Neural progenitor cell (in vitro differentiated cells): ENCODE results near the gene CTLA4. TPM values are rescaled to one million over a fixed set of nuclear protein-coding genes. Genes with fewer than 3 reads are reported as not detected.

Experiments used
- DNase-seq: peaks from one replicate; pipeline ENCODE4 v3.0.0-alpha.2; 2016; ENCODE audit warnings: low spot score
- H2AFZ ChIP-seq: fragments of 200-600 bp; sonication (generic); replicated peaks from 2 replicates; pipeline ENCODE4 v1.6.1; 2016; ENCODE audit warnings: antibody characterized with exemption
- H3F3A ChIP-seq: fragments of 200-600 bp; sonication (generic); 2 replicates; pipeline ENCODE4 v1.6.1; 2016; ENCODE audit warnings: antibody characterized with exemption, low read depth
- H3K27ac ChIP-seq: fragments of 200-600 bp; sonication (generic); 2 replicates; pipeline ENCODE4 v1.5.1; 2016; ENCODE audit warnings: mild to moderate bottlenecking
- H3K27me3 ChIP-seq: fragments of 200-600 bp; sonication (generic); 2 replicates; pipeline ENCODE4 v1.6.1; 2016; ENCODE audit warnings: mild to moderate bottlenecking, moderate library complexity
- H3K36me3 ChIP-seq: fragments of 200-600 bp; sonication (generic); 2 replicates; pipeline ENCODE4 v1.5.1; 2016
- H3K4me1 ChIP-seq: fragments of 200-600 bp; sonication (generic); 2 replicates; pipeline ENCODE4 v1.6.1; 2016; ENCODE audit warnings: mixed run types
- H3K4me2 ChIP-seq: fragments of 200-600 bp; sonication (generic); 2 replicates; pipeline ENCODE4 v1.6.1; 2016
- H3K4me3 ChIP-seq: fragments of 200-600 bp; sonication (generic); 2 replicates; pipeline ENCODE4 v1.5.1; 2016
- H3K79me2 ChIP-seq: fragments of 200-600 bp; sonication (generic); 2 replicates; pipeline ENCODE4 v1.6.1; 2016; ENCODE audit warnings: low read depth
- H3K9ac ChIP-seq: fragments of 200-600 bp; sonication (generic); 2 replicates; pipeline ENCODE4 v1.6.1; 2016
- H3K9me3 ChIP-seq: fragments of 200-600 bp; sonication (generic); 2 replicates; pipeline ENCODE4 v1.5.1; 2016; ENCODE audit warnings: low read depth
- H4K20me1 ChIP-seq: fragments of 200-600 bp; sonication (generic); 2 replicates; pipeline ENCODE4 v1.6.1; 2016; ENCODE audit warnings: low read depth
- H3K27ac Mint-ChIP-seq: 3 replicates; pipeline ENCODE4 v1.8.0; 2021; ENCODE audit warnings: mixed read lengths
- H3K27me3 Mint-ChIP-seq: 2 replicates; pipeline ENCODE4 v1.8.0; 2022; ENCODE audit warnings: low read depth, mild to moderate bottlenecking, inconsistent platforms, moderate library complexity, mixed read lengths; ENCODE audit not compliant: insufficient read depth
- H3K36me3 Mint-ChIP-seq: 3 replicates; pipeline ENCODE4 v1.8.0; 2021; ENCODE audit warnings: mixed read lengths
- H3K4me1 Mint-ChIP-seq: 3 replicates; pipeline ENCODE4 v1.8.0; 2021; ENCODE audit warnings: mixed read lengths
- H3K4me3 Mint-ChIP-seq: 3 replicates; pipeline ENCODE4 v1.8.0; 2021; ENCODE audit warnings: mild to moderate bottlenecking, moderate library complexity, mixed read lengths
- H3K9me3 Mint-ChIP-seq: 3 replicates; pipeline ENCODE4 v1.8.0; 2020; ENCODE audit warnings: mixed read lengths
- CTCF ChIP-seq: fragments of 200-600 bp; sonication (generic); IDR thresholded peaks from 2 replicates; pipeline ENCODE4 v1.5.1; 2017; ENCODE audit warnings: antibody characterized with exemption, mild to moderate bottlenecking
- EZH2 ChIP-seq: fragments of 200-600 bp; sonication (generic); IDR thresholded peaks from 2 replicates; pipeline ENCODE4 v1.6.1; 2017; ENCODE audit warnings: antibody characterized with exemption, mild to moderate bottlenecking, moderate library complexity
- EZH2phosphoT487 ChIP-seq: fragments of 200-600 bp; sonication (generic); IDR thresholded peaks from 2 replicates; pipeline ENCODE4 v1.6.1; 2017; ENCODE audit warnings: antibody characterized with exemption
- total RNA-seq: library from RNA; depleted of rRNA; stranded (reverse); fragments of >200 nt; gene quantifications from 2 replicates; pipeline ENCODE4 v1.2.3, GENCODE V29; 2015; ENCODE audit warnings: low replicate concordance

The CTLA4 gene
- total RNA-seq, 1 donor from 2014 or later, result not detected

GRCh38 chr2:203871371-203871983, 3.9 kb downstream of the CTLA4 start:
- no peaks in the 10 kb centered on the region for H3K9me3 Mint-ChIP-seq
- no peak for DNase-seq
- H3K27ac Mint-ChIP-seq, result no peak overlapping the region
- Histone ChIP-seq H3K9ac (no peak overlapping the region), H3K27me3 (no peaks in the 10 kb centered on the region), H3K9me3 (no peaks in the 10 kb centered on the region), H3K4me2 (no peak overlapping the region), H3K79me2 (no peaks in the 10 kb centered on the region), H4K20me1 (no peaks in the 10 kb centered on the region), H3K4me1 (no peaks in the 10 kb centered on the region), H3K4me3 (no peak overlapping the region), H2AFZ (no peak overlapping the region), H3F3A (no peaks in the 10 kb centered on the region), H3K36me3 (no peaks in the 10 kb centered on the region), H3K27ac (no peak overlapping the region)
- H3K36me3 Mint-ChIP-seq, result no peaks in the 10 kb centered on the region
- H3K27me3 Mint-ChIP-seq, result peaks cover 5% of the 10 kb centered on the region
- H3K4me3 Mint-ChIP-seq, result no peak overlapping the region
- H3K4me1 Mint-ChIP-seq, result peaks cover 16% of the 10 kb centered on the region
- TF ChIP-seq EZH2phosphoT487 (no peak), EZH2 (no peak), CTCF (no peak)

- H3K36me3 Mint-ChIP-seq, result no peaks in the 10 kb centered on the region
- H3K9me3 Mint-ChIP-seq, result no peaks in the 10 kb centered on the region
- no peak overlapping the region for H3K27ac Mint-ChIP-seq
- Histone ChIP-seq H3K27ac (no peak overlapping the region), H2AFZ (no peak overlapping the region), H3K27me3 (no peaks in the 10 kb centered on the region), H3K9me3 (no peaks in the 10 kb centered on the region), H3K4me3 (no peak overlapping the region), H4K20me1 (no peaks in the 10 kb centered on the region), H3F3A (no peaks in the 10 kb centered on the region), H3K36me3 (no peaks in the 10 kb centered on the region), H3K79me2 (no peaks in the 10 kb centered on the region), H3K4me2 (no peak overlapping the region), H3K4me1 (no peaks in the 10 kb centered on the region), H3K9ac (no peak overlapping the region)
- TF ChIP-seq EZH2 (no peak), EZH2phosphoT487 (no peak), CTCF (no peak)
- peaks cover 3% of the 10 kb centered on the region for H3K27me3 Mint-ChIP-seq
- DNase-seq, result no peak
- peaks cover 16% of the 10 kb centered on the region for H3K4me1 Mint-ChIP-seq
- no peak overlapping the region for H3K4me3 Mint-ChIP-seq
These were observed 5.9 kb downstream of the CTLA4 start for GRCh38 chr2:203873461-203873860.

GRCh38 chr2:203873921-203874631, 6.5 kb downstream of the CTLA4 start:
- Histone ChIP-seq H3K27ac (no peak overlapping the region), H3K79me2 (no peaks in the 10 kb centered on the region), H3F3A (no peaks in the 10 kb centered on the region), H4K20me1 (no peaks in the 10 kb centered on the region), H2AFZ (peak overlapping the region; percentile 82), H3K4me2 (no peak overlapping the region), H3K9ac (no peak overlapping the region), H3K9me3 (no peaks in the 10 kb centered on the region), H3K4me3 (no peak overlapping the region), H3K4me1 (no peaks in the 10 kb centered on the region), H3K36me3 (no peaks in the 10 kb centered on the region), H3K27me3 (no peaks in the 10 kb centered on the region)
- Mint-ChIP-seq H3K27ac (no peak overlapping the region), H3K4me3 (no peak overlapping the region), H3K9me3 (no peaks in the 10 kb centered on the region), H3K27me3 (peaks cover 3% of the 10 kb centered on the region), H3K4me1 (peaks cover 15% of the 10 kb centered on the region), H3K36me3 (no peaks in the 10 kb centered on the region)
- DNase-seq, result peak; percentile 53
- no peak for TF ChIP-seq EZH2phosphoT487
- TF ChIP-seq EZH2, result no peak
- TF ChIP-seq CTCF, result no peak
